ENCODE data around the gene TOLLIP.

Gene TOLLIP

DNA sequence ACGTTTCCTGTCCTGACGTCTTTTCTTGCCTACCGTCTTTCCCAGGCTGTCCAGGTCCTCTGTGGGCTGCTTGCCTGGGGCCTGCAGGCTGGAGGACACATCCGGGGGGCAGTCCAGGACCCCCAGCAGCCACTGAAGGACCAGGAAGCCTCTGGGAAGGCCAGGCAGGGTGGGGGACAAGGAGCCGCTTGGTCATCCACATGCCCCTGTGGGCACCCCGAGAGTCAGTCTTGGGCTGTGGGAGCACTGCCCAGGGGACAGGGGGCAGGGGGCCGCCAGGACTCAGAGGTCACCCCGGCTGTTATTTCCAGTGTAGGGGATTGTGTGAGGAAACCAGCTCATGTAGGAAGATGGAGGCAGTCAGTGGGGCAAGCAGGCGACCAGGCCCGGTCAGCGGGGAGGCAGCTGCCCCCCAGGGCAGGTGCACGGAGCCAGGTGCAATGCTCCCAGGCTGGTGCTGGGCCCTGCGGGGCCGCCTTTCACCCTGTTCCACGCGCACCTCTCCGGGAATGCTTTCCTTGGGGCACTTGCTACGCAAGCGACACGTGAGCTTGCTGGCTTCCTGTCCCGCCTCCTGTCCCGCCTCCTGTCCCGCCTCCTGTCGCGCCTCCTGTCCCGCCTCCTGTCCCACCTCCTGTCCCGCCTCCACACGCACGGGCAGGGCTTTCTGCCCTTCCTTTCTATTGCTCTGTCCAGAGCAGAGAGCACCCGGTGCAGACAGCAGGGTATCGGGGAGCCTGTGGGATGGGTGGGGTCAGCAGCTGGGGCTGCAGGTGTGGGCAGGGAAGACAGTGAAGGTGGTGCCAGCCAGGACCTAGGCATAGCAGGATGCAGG lies 47.0 kb downstream of the TOLLIP start:
- Histone ChIP-seq H3K9me3 (ENCODE audit: insufficient read depth, low read depth, low read length) (peaks cover 11% of the 10 kb centered on the region), H3K9ac (ENCODE audit: low read depth, low read length) (peak overlapping the region; percentile 69; the same call in 1 of the 2 replicates), H3K36me3 (ENCODE audit: insufficient read depth, low read depth, low read length) (no peaks in the 10 kb centered on the region), H3K27me3 (ENCODE audit: insufficient read depth, low read length) (no peaks in the 10 kb centered on the region), H3K4me3 (ENCODE audit: low read length) (peak overlapping the region; percentile 59), H3K27ac (ENCODE audit: low read length) (no peak overlapping the region), H3K4me1 (ENCODE audit: insufficient read depth, low read length) (no peaks in the 10 kb centered on the region)

DNA sequence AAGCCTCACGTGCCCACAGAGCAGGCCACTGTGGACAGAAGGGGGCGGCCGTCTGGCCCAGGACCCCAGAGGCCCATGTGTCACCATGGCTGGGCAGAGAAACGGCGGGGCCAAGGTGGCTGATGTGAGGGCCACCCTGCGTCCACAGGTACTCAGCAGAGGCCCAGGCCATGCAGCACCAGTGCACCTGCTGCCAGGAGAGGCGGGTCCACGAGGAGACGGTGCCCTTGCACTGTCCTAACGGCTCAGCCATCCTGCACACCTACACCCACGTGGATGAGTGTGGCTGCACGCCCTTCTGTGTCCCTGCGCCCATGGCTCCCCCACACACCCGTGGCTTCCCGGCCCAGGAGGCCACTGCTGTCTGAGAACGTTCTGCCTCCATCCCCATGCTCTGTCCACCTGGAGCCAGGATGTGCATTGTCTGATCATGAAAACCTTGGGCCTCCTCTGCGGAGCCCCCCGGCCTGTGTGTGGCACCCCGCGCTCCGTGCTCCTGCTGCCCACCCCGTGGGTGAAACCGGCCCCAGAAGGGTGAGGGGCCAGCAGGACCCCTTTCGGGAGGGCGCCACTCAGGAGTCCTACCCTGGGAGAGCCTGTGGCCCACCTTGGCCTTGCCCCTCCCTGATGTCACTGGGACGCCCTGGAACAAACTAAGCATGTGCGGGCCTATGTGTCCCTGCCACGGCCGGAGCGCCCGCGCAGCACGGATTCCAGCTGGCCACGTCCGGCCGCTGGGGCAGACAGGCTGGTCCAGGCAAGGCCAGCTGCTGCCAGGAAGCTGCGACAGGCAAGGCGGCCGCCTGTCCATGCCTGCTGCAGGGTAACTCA lies 48.0 kb downstream of the TOLLIP start:
- Histone ChIP-seq H3K27me3 (ENCODE audit: insufficient read depth, low read length) (no peaks in the 10 kb centered on the region), H3K9me3 (ENCODE audit: insufficient read depth, low read depth, low read length) (peaks cover 10% of the 10 kb centered on the region), H3K4me1 (ENCODE audit: insufficient read depth, low read length) (no peaks in the 10 kb centered on the region), H3K9ac (ENCODE audit: low read depth, low read length) (no peak overlapping the region), H3K4me3 (ENCODE audit: low read length) (no peak overlapping the region), H3K36me3 (ENCODE audit: insufficient read depth, low read depth, low read length) (no peaks in the 10 kb centered on the region), H3K27ac (ENCODE audit: low read length) (no peak overlapping the region)

DNA sequence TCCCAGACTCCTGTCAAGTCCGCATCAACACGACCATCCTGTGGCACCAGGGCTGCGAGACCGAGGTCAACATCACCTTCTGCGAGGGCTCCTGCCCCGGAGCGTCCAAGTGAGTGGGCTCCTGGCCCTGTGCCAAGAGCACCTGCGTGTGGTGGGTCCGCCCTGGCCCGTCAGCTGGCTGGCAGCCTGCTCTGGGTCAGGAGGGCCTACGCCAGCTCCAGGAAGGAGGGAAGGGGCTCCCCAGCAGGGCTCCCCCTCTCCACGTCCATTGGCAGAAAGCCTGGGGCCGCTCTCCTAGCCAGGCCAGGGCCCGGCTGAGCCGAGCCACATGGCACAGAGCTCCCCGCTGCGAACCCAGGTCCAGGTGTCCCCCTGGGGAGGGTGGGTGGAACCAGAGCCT lies 48.8 kb downstream of the TOLLIP start:
- H3K4me1 ChIP-seq (ENCODE audit: insufficient read depth, low read length), result no peaks in the 10 kb centered on the region

DNA sequence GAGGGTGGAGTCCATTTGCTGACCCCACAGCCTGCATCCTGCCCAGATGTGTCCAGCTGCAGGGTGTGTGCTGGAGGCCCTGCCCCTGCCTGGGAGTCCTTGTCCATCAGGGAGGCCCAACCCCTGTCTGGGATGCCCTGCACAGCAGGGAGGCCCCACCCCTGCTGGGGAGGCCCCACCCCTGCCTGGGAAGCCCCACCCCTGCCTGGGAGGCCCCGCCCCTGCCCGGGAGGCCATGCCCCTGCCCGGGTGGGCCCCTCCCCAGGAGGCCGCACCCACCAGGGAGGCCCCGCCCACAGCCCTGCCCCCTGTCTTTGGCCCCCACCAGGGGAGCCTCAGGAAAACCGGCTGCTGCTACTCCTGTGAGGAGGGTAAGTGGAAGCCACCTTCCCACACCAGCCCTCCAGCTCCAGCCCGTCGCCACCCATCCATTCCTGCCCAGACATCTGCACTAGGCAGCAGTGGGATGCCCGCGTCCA lies 49.4 kb downstream of the TOLLIP start:
- Histone ChIP-seq H3K4me3 (ENCODE audit: low read length) (no peak overlapping the region), H3K27me3 (ENCODE audit: insufficient read depth, low read length) (no peaks in the 10 kb centered on the region)

More for the DNA sequence above, 48.8 kb downstream of the TOLLIP start:
- Histone ChIP-seq H3K9ac (ENCODE audit: low read depth, low read length) (no peak overlapping the region), H3K27me3 (ENCODE audit: insufficient read depth, low read length) (no peaks in the 10 kb centered on the region), H3K9me3 (ENCODE audit: insufficient read depth, low read depth, low read length) (peaks cover 4% of the 10 kb centered on the region), H3K36me3 (ENCODE audit: insufficient read depth, low read depth, low read length) (no peaks in the 10 kb centered on the region), H3K4me3 (ENCODE audit: low read length) (no peak overlapping the region), H3K27ac (ENCODE audit: low read length) (no peak overlapping the region)

DNA sequence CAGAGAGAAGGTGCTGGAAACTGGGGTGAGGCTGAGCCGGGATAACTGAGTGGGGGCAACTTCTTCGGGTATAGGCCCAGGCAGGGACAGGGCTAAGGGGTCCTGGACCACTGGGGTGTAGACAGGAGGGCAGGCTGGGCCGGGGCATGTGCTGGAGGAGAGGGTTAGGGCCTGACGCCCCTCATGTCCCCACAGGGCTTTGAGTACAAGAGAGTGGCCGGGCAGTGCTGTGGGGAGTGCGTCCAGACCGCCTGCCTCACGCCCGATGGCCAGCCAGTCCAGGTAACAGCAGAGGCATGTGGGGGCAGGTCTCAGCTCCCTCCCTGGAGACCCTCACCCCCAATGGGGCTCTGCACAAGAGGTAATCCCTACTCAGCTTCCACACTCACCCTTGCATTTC lies 49.9 kb downstream of the TOLLIP start:
- Histone ChIP-seq H3K36me3 (ENCODE audit: insufficient read depth, low read depth, low read length) (no peaks in the 10 kb centered on the region), H3K9ac (ENCODE audit: low read depth, low read length) (no peak overlapping the region), H3K4me1 (ENCODE audit: insufficient read depth, low read length) (no peaks in the 10 kb centered on the region), H3K27me3 (ENCODE audit: insufficient read depth, low read length) (no peaks in the 10 kb centered on the region), H3K9me3 (ENCODE audit: insufficient read depth, low read depth, low read length) (no peaks in the 10 kb centered on the region), H3K27ac (ENCODE audit: low read length) (no peak overlapping the region), H3K4me3 (ENCODE audit: low read length) (no peak overlapping the region)

More for the DNA sequence above, 49.4 kb downstream of the TOLLIP start:
- no peak overlapping the region for H3K27ac ChIP-seq (ENCODE audit: low read length)
- no peaks in the 10 kb centered on the region for H3K36me3 ChIP-seq (ENCODE audit: insufficient read depth, low read depth, low read length)
- H3K9ac ChIP-seq (ENCODE audit: low read depth, low read length), result no peak overlapping the region
- no peaks in the 10 kb centered on the region; the same call in 1 of the 2 replicates for H3K9me3 ChIP-seq (ENCODE audit: insufficient read depth, low read depth, low read length)
- no peaks in the 10 kb centered on the region for H3K4me1 ChIP-seq (ENCODE audit: insufficient read depth, low read length)

DNA sequence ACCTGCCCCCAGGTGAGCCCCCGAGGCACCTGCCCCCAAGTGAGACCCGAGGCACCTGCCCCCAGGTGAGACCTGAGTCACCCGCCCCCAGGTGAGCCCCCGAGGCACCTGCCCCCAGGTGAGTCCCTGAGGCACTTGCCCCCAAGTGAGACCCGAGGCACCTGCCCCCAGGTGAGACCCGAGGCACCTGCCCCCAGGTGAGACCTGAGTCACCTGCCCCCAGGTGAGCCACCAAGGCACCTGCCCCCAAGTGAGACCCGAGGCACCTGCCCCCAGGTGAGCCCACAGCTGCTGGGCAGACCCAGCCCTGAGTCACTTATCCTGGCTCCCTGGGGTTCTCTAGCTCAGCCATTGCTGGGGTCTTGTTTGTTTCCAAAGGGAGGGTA lies 50.4 kb downstream of the TOLLIP start:
- Histone ChIP-seq H3K36me3 (ENCODE audit: insufficient read depth, low read depth, low read length) (no peaks in the 10 kb centered on the region), H3K9ac (ENCODE audit: low read depth, low read length) (no peak overlapping the region), H3K9me3 (ENCODE audit: insufficient read depth, low read depth, low read length) (no peaks in the 10 kb centered on the region), H3K27me3 (ENCODE audit: insufficient read depth, low read length) (no peaks in the 10 kb centered on the region), H3K4me3 (ENCODE audit: low read length) (no peak overlapping the region), H3K4me1 (ENCODE audit: insufficient read depth, low read length) (no peaks in the 10 kb centered on the region), H3K27ac (ENCODE audit: low read length) (no peak overlapping the region)

DNA sequence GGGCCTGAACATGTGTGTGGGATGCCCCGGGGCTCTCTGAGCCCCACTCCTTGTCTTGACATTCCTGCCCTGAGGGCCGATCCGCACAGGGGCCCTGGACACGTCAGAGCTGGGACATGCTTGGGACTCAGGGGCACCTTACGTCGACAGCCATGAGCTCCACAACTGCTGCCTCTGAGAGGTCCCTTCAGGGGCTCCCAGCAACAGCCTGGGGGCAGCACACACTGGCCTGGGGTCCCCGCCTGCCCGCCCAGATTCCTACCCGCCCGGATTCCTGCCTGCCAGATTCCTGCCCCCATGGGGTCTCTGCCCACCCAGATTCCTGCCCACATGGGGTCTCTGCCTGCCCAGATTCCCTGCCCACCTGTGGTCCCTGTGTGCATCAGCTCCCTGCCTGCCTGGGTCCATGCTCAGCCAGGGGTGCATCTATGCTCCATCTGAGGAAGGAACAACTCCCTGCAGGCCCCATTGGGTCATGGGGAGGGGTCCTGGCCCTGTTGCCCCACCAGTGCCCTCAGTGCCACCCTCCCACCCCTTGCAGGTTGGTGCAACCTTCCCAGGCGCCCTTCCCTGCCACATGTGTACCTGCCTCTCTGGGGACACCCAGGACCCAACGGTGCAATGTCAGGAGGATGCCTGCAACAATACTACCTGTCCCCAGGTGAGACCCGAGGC lies 50.9 kb downstream of the TOLLIP start:
- Histone ChIP-seq H3K9ac (ENCODE audit: low read depth, low read length) (no peak overlapping the region), H3K27ac (ENCODE audit: low read length) (no peak overlapping the region), H3K27me3 (ENCODE audit: insufficient read depth, low read length) (no peaks in the 10 kb centered on the region), H3K4me3 (ENCODE audit: low read length) (no peak overlapping the region), H3K9me3 (ENCODE audit: insufficient read depth, low read depth, low read length) (no peaks in the 10 kb centered on the region), H3K4me1 (ENCODE audit: insufficient read depth, low read length) (no peaks in the 10 kb centered on the region), H3K36me3 (ENCODE audit: insufficient read depth, low read depth, low read length) (no peaks in the 10 kb centered on the region)

DNA sequence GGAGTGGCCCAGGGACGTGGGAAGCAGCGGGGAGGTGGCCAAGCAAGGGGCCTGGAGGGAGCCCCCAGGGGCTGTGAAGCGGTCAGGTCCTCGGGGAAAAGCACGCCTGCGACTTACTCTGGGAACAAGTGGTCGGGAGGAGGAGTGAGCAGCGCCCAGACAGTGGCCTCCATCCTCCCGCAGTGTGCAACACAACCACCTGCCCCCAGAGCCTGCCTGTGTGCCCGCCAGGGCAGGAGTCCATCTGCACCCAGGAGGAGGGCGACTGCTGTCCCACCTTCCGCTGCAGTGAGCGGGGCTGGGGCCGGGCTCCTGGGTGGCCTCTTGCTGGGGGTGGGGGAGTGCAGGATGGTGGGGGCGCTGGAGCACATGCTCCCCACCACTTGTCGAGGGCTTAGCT lies 51.5 kb downstream of the TOLLIP start:
- Histone ChIP-seq H3K27me3 (ENCODE audit: insufficient read depth, low read length) (no peaks in the 10 kb centered on the region), H3K4me1 (ENCODE audit: insufficient read depth, low read length) (no peaks in the 10 kb centered on the region), H3K4me3 (ENCODE audit: low read length) (no peak overlapping the region), H3K36me3 (ENCODE audit: insufficient read depth, low read depth, low read length) (no peaks in the 10 kb centered on the region), H3K27ac (ENCODE audit: low read length) (no peak overlapping the region), H3K9me3 (ENCODE audit: insufficient read depth, low read depth, low read length) (no peaks in the 10 kb centered on the region), H3K9ac (ENCODE audit: low read depth, low read length) (no peak overlapping the region)

DNA sequence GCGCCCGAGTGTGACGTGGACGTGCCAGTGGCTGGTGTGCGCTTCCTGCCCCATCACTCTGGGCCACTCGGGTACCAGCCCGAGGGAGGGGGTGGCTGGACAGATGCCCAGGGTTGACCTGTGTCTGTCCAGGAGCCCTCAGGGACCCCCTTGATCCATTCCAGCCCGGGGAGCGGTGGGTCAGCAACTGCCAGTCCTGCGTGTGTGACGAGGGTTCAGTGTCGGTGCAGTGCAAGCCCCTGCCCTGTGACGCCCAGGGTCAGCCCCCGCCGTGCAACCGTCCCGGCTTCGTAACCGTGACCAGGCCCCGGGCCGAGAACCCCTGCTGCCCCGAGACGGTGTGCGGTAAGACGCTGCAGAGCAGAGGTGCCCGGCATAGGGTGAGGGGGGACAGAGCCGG lies 52.1 kb downstream of the TOLLIP start:
- H3K4me3 ChIP-seq (ENCODE audit: low read length), result no peak overlapping the region
- no peaks in the 10 kb centered on the region for H3K4me1 ChIP-seq (ENCODE audit: insufficient read depth, low read length)
- H3K36me3 ChIP-seq (ENCODE audit: insufficient read depth, low read depth, low read length), result no peaks in the 10 kb centered on the region
- H3K9ac ChIP-seq (ENCODE audit: low read depth, low read length), result no peak overlapping the region
- no peak overlapping the region for H3K27ac ChIP-seq (ENCODE audit: low read length)
- no peaks in the 10 kb centered on the region for H3K27me3 ChIP-seq (ENCODE audit: insufficient read depth, low read length)
- H3K9me3 ChIP-seq (ENCODE audit: insufficient read depth, low read depth, low read length), result no peaks in the 10 kb centered on the region; the same call in 1 of the 2 replicates

DNA sequence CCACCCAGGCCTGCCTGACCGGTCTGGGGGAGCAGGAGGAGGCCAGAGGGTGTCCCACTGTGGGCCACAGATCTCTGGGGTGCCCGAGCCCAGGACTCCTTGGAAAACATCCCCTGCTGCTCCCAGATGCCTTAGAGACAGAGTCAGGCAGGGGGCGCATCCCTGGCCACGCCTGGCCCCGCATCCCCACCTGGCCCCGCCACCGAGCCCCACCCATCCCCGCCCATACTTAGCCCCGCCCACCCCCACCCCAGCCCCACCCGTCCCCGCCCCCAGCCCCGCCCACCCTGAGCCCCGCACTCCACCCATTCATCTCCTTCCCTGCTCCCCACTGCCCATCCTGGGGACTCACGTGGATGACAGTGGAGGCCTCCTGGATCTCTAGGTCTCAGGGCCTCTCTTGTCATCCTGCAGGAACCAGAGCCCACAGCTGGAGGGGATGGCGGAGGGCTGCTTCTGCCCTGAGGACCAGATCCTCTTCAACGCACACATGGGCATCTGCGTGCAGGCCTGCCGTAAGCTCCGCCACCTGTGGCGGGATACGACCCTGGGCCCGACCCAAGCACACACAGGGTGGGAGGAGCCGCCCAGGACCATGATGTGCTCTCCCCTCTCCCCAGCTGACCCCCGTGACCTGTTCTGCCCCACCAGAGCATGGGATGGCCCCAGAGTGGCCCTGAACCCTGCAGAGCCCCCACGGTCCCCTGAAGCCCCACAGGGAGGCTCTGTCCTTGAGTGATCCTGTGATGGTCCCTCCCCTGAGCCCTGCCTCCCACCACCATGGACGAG lies 53.0 kb downstream of the TOLLIP start:
- H3K4me1 ChIP-seq (ENCODE audit: insufficient read depth, low read length), result no peaks in the 10 kb centered on the region
- H3K27ac ChIP-seq (ENCODE audit: low read length), result no peak overlapping the region
- H3K27me3 ChIP-seq (ENCODE audit: insufficient read depth, low read length), result no peaks in the 10 kb centered on the region
- no peak overlapping the region for H3K9ac ChIP-seq (ENCODE audit: low read depth, low read length)
- H3K9me3 ChIP-seq (ENCODE audit: insufficient read depth, low read depth, low read length), result peaks cover 7% of the 10 kb centered on the region
- no peaks in the 10 kb centered on the region for H3K36me3 ChIP-seq (ENCODE audit: insufficient read depth, low read depth, low read length)
- no peak overlapping the region for H3K4me3 ChIP-seq (ENCODE audit: low read length)

DNA sequence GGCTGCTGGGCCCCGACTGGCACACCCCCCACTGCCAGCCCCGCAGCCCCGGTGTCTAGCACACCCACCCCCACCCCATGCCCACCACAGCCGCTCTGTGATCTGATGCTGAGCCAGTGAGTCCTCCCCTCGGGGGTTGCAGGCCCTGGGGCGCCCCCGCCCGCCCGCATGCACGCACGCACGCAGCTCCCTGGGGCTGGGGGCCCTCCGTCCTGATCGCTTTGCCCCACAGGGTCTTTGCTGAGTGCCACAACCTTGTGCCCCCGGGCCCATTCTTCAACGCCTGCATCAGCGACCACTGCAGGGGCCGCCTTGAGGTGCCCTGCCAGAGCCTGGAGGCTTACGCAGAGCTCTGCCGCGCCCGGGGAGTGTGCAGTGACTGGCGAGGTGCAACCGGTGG lies 54.3 kb downstream of the TOLLIP start:
- Histone ChIP-seq H3K9ac (ENCODE audit: low read depth, low read length) (no peak overlapping the region), H3K4me1 (ENCODE audit: insufficient read depth, low read length) (no peaks in the 10 kb centered on the region), H3K9me3 (ENCODE audit: insufficient read depth, low read depth, low read length) (peaks cover 15% of the 10 kb centered on the region), H3K36me3 (ENCODE audit: insufficient read depth, low read depth, low read length) (no peaks in the 10 kb centered on the region), H3K27ac (ENCODE audit: low read length) (no peak overlapping the region), H3K27me3 (ENCODE audit: insufficient read depth, low read length) (no peaks in the 10 kb centered on the region), H3K4me3 (ENCODE audit: low read length) (no peak overlapping the region)
